Gastroesophageal sphincter (tissue), 3 donors: ENCODE data around the gene TNNT3.

Experiments
- CTCF ChIP-seq, 4 experiments: fragments of 200-600 bp in 2 of 4; fragments of 450-650 bp in 2 of 4; sonication (generic) in 1 of 4; IDR thresholded peaks; one replicate each; pipeline ENCODE4 v1.5.1; 2017 to 2019; ENCODE audit warnings: antibody characterized with exemption in 4 of 4, mild to moderate bottlenecking in 2 of 4, moderate library complexity in 2 of 4
- POLR2A ChIP-seq, 2 donors: fragments of 450-650 bp; IDR thresholded peaks; one replicate each; pipeline ENCODE4 v1.6.1; 2017; ENCODE audit warnings: antibody characterized with exemption in 2 of 2, mild to moderate bottlenecking in 2 of 2, moderate library complexity in 1 of 2

DNA sequence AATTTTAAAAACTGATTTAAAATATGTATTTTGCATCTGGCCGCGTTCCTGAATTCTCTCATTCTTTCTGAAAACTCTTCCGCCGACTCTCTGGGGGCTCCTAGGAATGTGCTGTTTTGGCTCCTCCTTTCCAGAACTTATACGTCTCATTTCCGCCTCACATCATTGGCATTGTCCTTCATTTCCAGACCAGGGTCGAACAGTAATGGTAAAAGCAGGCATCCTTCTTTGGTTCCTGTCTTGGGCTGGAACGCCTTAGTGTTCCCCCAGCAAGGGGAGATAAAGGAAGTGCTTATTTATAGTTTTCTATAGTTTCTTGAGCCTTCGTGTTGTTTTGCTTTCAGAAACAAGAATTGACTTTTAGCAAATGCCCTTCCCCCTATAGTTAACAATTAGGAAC, 10.9 kb upstream of the TNNT3 start:
- no peak for TF ChIP-seq CTCF (IDR thresholded peaks at IDR 0.05)
- TF ChIP-seq POLR2A (IDR thresholded peaks at IDR 0.05) = no peak
